IMR-90 (cell line): ENCODE results near the gene FCRL6.

Source experiments
- CTCF ChIP-seq: conservative IDR thresholded peaks from 2 replicates; pipeline ENCODE4 v1.5.1; 2012; ENCODE audit warnings: mild to moderate bottlenecking, low read depth, low read length, improper control_type of control experiment
- ELK1 ChIP-seq: fragments of 150-350 bp; IDR thresholded peaks from 2 replicates; pipeline ENCODE4 v1.6.1; 2016; ENCODE audit warnings: low read depth, mild to moderate bottlenecking, low read length, moderate library complexity, borderline replicate concordance
- SMC3 ChIP-seq: fragments of 150-350 bp; IDR thresholded peaks from 2 replicates; pipeline ENCODE4 v1.6.1; 2016; ENCODE audit warnings: low read depth, mild to moderate bottlenecking, antibody characterized with exemption, low read length, moderate library complexity

GRCh38 chr1:159856576-159856975, 54.4 kb downstream of the FCRL6 start:
- TF ChIP-seq CTCF = no peak
- TF ChIP-seq ELK1 = no peak
- TF ChIP-seq SMC3 = no peak
